HepG2 (cell line): ENCODE results near the gene CHST11.

ENCODE experiments used
- ATF1 ChIP-seq: IDR thresholded peaks from 2 replicates; pipeline ENCODE4 v1.6.1; 2016; ENCODE audit warnings: mild to moderate bottlenecking, control low read depth
- CBFB ChIP-seq: sonication (generic); formaldehyde crosslinking; IDR thresholded peaks from 2 replicates; pipeline ENCODE4 v1.4.0; 2020; ENCODE audit warnings: missing genetic modification reagents
- ERF ChIP-seq: IDR thresholded peaks from 2 replicates; pipeline ENCODE4 v1.6.1; 2018; ENCODE audit warnings: missing biosample characterization, missing genetic modification reagents
- EZH2 ChIP-seq: conservative IDR thresholded peaks from 2 replicates; pipeline ENCODE4 v1.6.1; 2012; ENCODE audit warnings: mild to moderate bottlenecking, low read depth, low read length, moderate library complexity
- KLF16 ChIP-seq, 2 experiments: sonication (generic) in 1 of 2; formaldehyde crosslinking in 1 of 2; IDR thresholded peaks; 2 replicates each; pipeline versions ENCODE4 v1.6.1 to v1.8.0; 2016 to 2023; ENCODE audit warnings: missing genetic modification reagents in 2 of 2, missing compliant biosample characterization in 1 of 2
- NFE2L2 ChIP-seq: fragments of 150-350 bp; IDR thresholded peaks from 2 replicates; pipeline ENCODE4 v1.6.1; 2014; ENCODE audit warnings: low read length
- POLR2A ChIP-seq, 2 experiments: IDR thresholded peaks; 2 replicates each; pipeline ENCODE4 v1.6.1; 2011; ENCODE audit warnings: low read depth in 2 of 2, low read length in 2 of 2, mild to moderate bottlenecking in 1 of 2, moderate library complexity in 1 of 2; ENCODE audit not compliant: insufficient read depth in 1 of 2
- TP53 ChIP-seq: sonication (generic); formaldehyde crosslinking; conservative IDR thresholded peaks from 2 replicates; pipeline ENCODE4 v1.4.0; 2020; ENCODE audit warnings: missing genetic modification reagents
- ZNF678 ChIP-seq: sonication (generic); formaldehyde crosslinking; IDR thresholded peaks from 2 replicates; pipeline ENCODE4 v1.4.0; 2020; ENCODE audit warnings: mild to moderate bottlenecking, missing genetic modification reagents
- TF ChIP-seq, protein P1 (sequence below): IDR thresholded peaks from 2 replicates; pipeline ENCODE4 v1.6.1; 2018; ENCODE audit warnings: missing genetic modification reagents
- TF ChIP-seq, protein P2 (sequence below): sonication (generic); formaldehyde crosslinking; IDR thresholded peaks from 2 replicates; pipeline ENCODE4 v1.5.0; 2020; ENCODE audit warnings: mild to moderate bottlenecking, missing genetic modification reagents, moderate library complexity
- TF ChIP-seq, protein P3 (sequence below): sonication (generic); formaldehyde crosslinking; IDR thresholded peaks from 2 replicates; pipeline ENCODE4 v1.4.0; 2020; ENCODE audit warnings: missing genetic modification reagents, borderline replicate concordance

DNA sequence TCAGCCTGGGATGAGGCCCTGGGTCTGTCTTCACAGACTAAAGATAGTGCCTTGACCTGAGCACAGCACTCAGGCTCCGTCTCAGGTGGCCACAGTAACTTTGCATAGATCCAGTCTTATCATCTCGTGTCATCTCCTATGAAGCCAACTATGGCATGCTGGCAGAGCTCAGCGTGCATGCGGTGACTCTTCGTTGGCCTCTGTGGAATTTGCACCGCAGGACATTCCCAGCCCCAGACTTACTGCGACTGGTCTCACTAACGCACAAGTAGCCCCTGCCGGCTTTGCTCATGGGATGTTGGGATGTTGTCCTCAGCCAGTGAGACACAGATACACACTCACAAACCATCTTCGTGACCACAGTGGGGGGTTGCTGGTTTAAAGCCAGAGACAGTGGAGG is 199.6 kb downstream of the CHST11 start:
- no peak for TF ChIP-seq ERF (CRISPR knock-in tag)
- TF ChIP-seq, protein P1, sequence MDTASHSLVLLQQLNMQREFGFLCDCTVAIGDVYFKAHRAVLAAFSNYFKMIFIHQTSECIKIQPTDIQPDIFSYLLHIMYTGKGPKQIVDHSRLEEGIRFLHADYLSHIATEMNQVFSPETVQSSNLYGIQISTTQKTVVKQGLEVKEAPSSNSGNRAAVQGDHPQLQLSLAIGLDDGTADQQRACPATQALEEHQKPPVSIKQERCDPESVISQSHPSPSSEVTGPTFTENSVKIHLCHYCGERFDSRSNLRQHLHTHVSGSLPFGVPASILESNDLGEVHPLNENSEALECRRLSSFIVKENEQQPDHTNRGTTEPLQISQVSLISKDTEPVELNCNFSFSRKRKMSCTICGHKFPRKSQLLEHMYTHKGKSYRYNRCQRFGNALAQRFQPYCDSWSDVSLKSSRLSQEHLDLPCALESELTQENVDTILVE, result no peak
- TF ChIP-seq CBFB (CRISPR knock-in tag), result no peak
- no peak for TF ChIP-seq ZNF678 (CRISPR knock-in tag)
- no peak for TF ChIP-seq POLR2A (IDR thresholded peaks at IDR 0.05; ENCODE audit: insufficient read depth in 1 of 2, low read depth in 2 of 2, low read length in 2 of 2)
- no peak for TF ChIP-seq ATF1 (CRISPR knock-in tag)
- TF ChIP-seq NFE2L2, result no peak
- TF ChIP-seq, protein P2, sequence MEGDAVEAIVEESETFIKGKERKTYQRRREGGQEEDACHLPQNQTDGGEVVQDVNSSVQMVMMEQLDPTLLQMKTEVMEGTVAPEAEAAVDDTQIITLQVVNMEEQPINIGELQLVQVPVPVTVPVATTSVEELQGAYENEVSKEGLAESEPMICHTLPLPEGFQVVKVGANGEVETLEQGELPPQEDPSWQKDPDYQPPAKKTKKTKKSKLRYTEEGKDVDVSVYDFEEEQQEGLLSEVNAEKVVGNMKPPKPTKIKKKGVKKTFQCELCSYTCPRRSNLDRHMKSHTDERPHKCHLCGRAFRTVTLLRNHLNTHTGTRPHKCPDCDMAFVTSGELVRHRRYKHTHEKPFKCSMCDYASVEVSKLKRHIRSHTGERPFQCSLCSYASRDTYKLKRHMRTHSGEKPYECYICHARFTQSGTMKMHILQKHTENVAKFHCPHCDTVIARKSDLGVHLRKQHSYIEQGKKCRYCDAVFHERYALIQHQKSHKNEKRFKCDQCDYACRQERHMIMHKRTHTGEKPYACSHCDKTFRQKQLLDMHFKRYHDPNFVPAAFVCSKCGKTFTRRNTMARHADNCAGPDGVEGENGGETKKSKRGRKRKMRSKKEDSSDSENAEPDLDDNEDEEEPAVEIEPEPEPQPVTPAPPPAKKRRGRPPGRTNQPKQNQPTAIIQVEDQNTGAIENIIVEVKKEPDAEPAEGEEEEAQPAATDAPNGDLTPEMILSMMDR (CRISPR knock-in tag), result no peak
- no peak for TF ChIP-seq EZH2
- no peak for TF ChIP-seq KLF16 (CRISPR knock-in tag; IDR thresholded peaks at IDR 0.05)
- no peak for TF ChIP-seq TP53
- TF ChIP-seq, protein P3, sequence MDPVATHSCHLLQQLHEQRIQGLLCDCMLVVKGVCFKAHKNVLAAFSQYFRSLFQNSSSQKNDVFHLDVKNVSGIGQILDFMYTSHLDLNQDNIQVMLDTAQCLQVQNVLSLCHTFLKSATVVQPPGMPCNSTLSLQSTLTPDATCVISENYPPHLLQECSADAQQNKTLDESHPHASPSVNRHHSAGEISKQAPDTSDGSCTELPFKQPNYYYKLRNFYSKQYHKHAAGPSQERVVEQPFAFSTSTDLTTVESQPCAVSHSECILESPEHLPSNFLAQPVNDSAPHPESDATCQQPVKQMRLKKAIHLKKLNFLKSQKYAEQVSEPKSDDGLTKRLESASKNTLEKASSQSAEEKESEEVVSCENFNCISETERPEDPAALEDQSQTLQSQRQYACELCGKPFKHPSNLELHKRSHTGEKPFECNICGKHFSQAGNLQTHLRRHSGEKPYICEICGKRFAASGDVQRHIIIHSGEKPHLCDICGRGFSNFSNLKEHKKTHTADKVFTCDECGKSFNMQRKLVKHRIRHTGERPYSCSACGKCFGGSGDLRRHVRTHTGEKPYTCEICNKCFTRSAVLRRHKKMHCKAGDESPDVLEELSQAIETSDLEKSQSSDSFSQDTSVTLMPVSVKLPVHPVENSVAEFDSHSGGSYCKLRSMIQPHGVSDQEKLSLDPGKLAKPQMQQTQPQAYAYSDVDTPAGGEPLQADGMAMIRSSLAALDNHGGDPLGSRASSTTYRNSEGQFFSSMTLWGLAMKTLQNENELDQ (CRISPR knock-in tag), result no peak
